PFSK-1 (cell line): ENCODE results near the gene FZR1.

Source experiments
- FOXP2 ChIP-seq: optimal IDR thresholded peaks from 2 replicates; pipeline ENCODE3; 2011; ENCODE audit warnings: borderline replicate concordance, control low read depth, inconsistent platforms; ENCODE audit not compliant: insufficient read depth; ENCODE audit errors: extremely low read length, extremely low read depth
- POLR2AphosphoS5 ChIP-seq: IDR thresholded peaks from 2 replicates; pipeline ENCODE4 v1.6.1; 2012; ENCODE audit warnings: low read depth, mild to moderate bottlenecking, control low read depth, low read length, moderate library complexity
- REST ChIP-seq, 2 experiments: IDR thresholded peaks; 2 replicates each; pipeline versions ENCODE4 v1.6.1 to v1.8.0; 2011 to 2012; ENCODE audit warnings: low read depth in 2 of 2, low read length in 2 of 2, control low read depth in 1 of 2, inconsistent platforms in 1 of 2, mild to moderate bottlenecking in 1 of 2, moderate library complexity in 1 of 2; ENCODE audit not compliant: insufficient read depth in 1 of 2
- SIN3A ChIP-seq: IDR thresholded peaks from 2 replicates; pipeline ENCODE4 v1.6.1; 2012; ENCODE audit warnings: mild to moderate bottlenecking, low read length, moderate library complexity, borderline replicate concordance; ENCODE audit not compliant: insufficient read depth
- TAF1 ChIP-seq: IDR thresholded peaks from 2 replicates; pipeline ENCODE4 v1.6.1; 2012; ENCODE audit warnings: low read length, control low read depth, borderline replicate concordance; ENCODE audit not compliant: insufficient read depth

FZR1 gene

GRCh38 chr19:3544058-3544376 lies 37.9 kb downstream of the FZR1 start:
- no peak for TF ChIP-seq FOXP2
- no peak; the same call in 1 of the 2 replicates for TF ChIP-seq POLR2AphosphoS5
- no peak for TF ChIP-seq TAF1
- no peak for TF ChIP-seq SIN3A
- TF ChIP-seq REST (IDR thresholded peaks at IDR 0.05; ENCODE audit: insufficient read depth in 1 of 2, low read depth in 2 of 2, low read length in 2 of 2) = no peak

- no peak for TF ChIP-seq POLR2AphosphoS5
- no peak for TF ChIP-seq TAF1
- no peak for TF ChIP-seq FOXP2
- no peak for TF ChIP-seq SIN3A
- no peak for TF ChIP-seq REST (IDR thresholded peaks at IDR 0.05; ENCODE audit: insufficient read depth in 1 of 2, low read depth in 2 of 2, low read length in 2 of 2)
Measured at GRCh38 chr19:3544742-3545668, 38.9 kb downstream of the FZR1 start.

GRCh38 chr19:3545669-3546034 lies 39.5 kb downstream of the FZR1 start:
- TF ChIP-seq REST (IDR thresholded peaks at IDR 0.05; ENCODE audit: insufficient read depth in 1 of 2, low read depth in 2 of 2, low read length in 2 of 2) = 0 out of 4 replicates have a peak, but pooled peaks of 1 of the 2 experiments have one; percentile 15
- TF ChIP-seq FOXP2 = no peak

- TF ChIP-seq TAF1 (no peak), POLR2AphosphoS5 (no peak), REST (IDR thresholded peaks at IDR 0.05; ENCODE audit: insufficient read depth in 1 of 2, low read depth in 2 of 2, low read length in 2 of 2) (no peak), SIN3A (no peak), FOXP2 (no peak)
Measured at GRCh38 chr19:3546119-3546518, 40.0 kb downstream of the FZR1 start.

GRCh38 chr19:3547301-3547731 lies 41.2 kb downstream of the FZR1 start:
- TF ChIP-seq FOXP2 (peak; percentile 34), POLR2AphosphoS5 (no peak)
